ENCODE data around the gene RIMS3. TPM values are rescaled to one million over a fixed set of nuclear protein-coding genes. Genes with fewer than 3 reads are reported as not detected.

Gene RIMS3
- total RNA-seq, 1 experiment from 2014 or later: 2.9 TPM

- TF ChIP-seq CTCF (conservative IDR thresholded peaks at IDR 0.05; ENCODE audit: low read depth, low read length): no peak
- no peak for TF ChIP-seq EZH2 (IDR thresholded peaks at IDR 0.05; ENCODE audit: low read length, unreplicated experiment)
- ATAC-seq (no peak), DNase-seq (peak; percentile 7)
- intact Hi-C loops (cut with micrococcal nuclease): loop anchor here (5.0 kb wide), 1 partner anchor 39 kb away; the partner anchor contains the start of gene RIMS3
- Histone ChIP-seq H3K4me1 (ENCODE audit: insufficient read depth, low read length) (peaks cover 16% of the 10 kb centered on the region), H3K79me2 (ENCODE audit: low read length) (no peaks in the 10 kb centered on the region), H3K4me3 (ENCODE audit: low read length) (no peak overlapping the region), H4K20me1 (ENCODE audit: low read length) (no peaks in the 10 kb centered on the region), H3F3A (ENCODE audit: low read length, unreplicated experiment) (no peaks in the 10 kb centered on the region), H2AFZ (ENCODE audit: low read length) (no peak overlapping the region), H3K9me3 (ENCODE audit: low read length) (no peaks in the 10 kb centered on the region), H3K9ac (ENCODE audit: low read length) (no peak overlapping the region), H3K9me2 (replicated peaks; ENCODE audit: low read length) (no peaks in the 10 kb centered on the region), H3K4me2 (ENCODE audit: low read length) (no peak overlapping the region), H3K27ac (ENCODE audit: low read length) (no peak overlapping the region), H3K27me3 (ENCODE audit: low read length) (no peaks in the 10 kb centered on the region), H3K36me3 (ENCODE audit: low read depth, low read length) (no peaks in the 10 kb centered on the region)
- BruUV-seq (replicated peaks): no TSS peak
- ChIA-PET CTCF (no interaction called here), POLR2A (ENCODE audit: unreplicated experiment) (no interaction called here)
Observed at GRCh38 chr1:40627987-40628902, 37.2 kb downstream of the RIMS3 start.

GRCh38 chr1:40626383-40626770 lies 39.1 kb downstream of the RIMS3 start:
- Histone ChIP-seq H4K20me1 (ENCODE audit: low read length) (no peaks in the 10 kb centered on the region), H3K27me3 (ENCODE audit: low read length) (no peaks in the 10 kb centered on the region), H3K79me2 (ENCODE audit: low read length) (no peaks in the 10 kb centered on the region), H3K4me2 (ENCODE audit: low read length) (no peak overlapping the region), H3K9me2 (replicated peaks; ENCODE audit: low read length) (no peaks in the 10 kb centered on the region), H3K36me3 (ENCODE audit: low read depth, low read length) (no peaks in the 10 kb centered on the region), H3F3A (ENCODE audit: low read length, unreplicated experiment) (no peaks in the 10 kb centered on the region), H2AFZ (ENCODE audit: low read length) (no peak overlapping the region), H3K4me1 (ENCODE audit: insufficient read depth, low read length) (peaks cover 16% of the 10 kb centered on the region), H3K27ac (ENCODE audit: low read length) (no peak overlapping the region), H3K9ac (ENCODE audit: low read length) (no peak overlapping the region), H3K9me3 (ENCODE audit: low read length) (no peaks in the 10 kb centered on the region), H3K4me3 (ENCODE audit: low read length) (no peak overlapping the region)
- TF ChIP-seq EZH2 (IDR thresholded peaks at IDR 0.05; ENCODE audit: low read length, unreplicated experiment) (no peak), EZH2phosphoT487 (IDR thresholded peaks at IDR 0.05; ENCODE audit: borderline replicate concordance, low read length) (no peak), CTCF (conservative IDR thresholded peaks at IDR 0.05; ENCODE audit: low read depth, low read length) (no peak)
- intact Hi-C loops (cut with micrococcal nuclease): loop anchor here (5.0 kb wide), 1 partner anchor 41 kb away; the partner anchor contains the start of gene RIMS3
- POLR2A ChIA-PET (ENCODE audit: unreplicated experiment): no interaction called here
- no TSS peak for BruUV-seq (replicated peaks)
- DNase-seq (no peak), ATAC-seq (no peak)
- CTCF ChIA-PET: no interaction called here
